ENCODE measurements around the gene TYR. TPM values are rescaled to one million over a fixed set of nuclear protein-coding genes. Genes with fewer than 3 reads are reported as not detected.

TYR gene
- not detected for total RNA-seq

DNA sequence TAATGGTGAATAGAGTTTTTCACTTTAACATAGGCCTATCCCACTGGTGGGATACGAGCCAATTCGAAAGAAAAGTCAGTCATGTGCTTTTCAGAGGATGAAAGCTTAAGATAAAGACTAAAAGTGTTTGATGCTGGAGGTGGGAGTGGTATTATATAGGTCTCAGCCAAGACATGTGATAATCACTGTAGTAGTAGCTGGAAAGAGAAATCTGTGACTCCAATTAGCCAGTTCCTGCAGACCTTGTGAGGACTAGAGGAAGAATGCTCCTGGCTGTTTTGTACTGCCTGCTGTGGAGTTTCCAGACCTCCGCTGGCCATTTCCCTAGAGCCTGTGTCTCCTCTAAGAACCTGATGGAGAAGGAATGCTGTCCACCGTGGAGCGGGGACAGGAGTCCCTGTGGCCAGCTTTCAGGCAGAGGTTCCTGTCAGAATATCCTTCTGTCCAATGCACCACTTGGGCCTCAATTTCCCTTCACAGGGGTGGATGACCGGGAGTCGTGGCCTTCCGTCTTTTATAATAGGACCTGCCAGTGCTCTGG is at the start of gene TYR:
TYR (plus strand) TSS at position 185 of the 541 bp plus-strand sequence; CDS start at position 264, 79 bp downstream.
- Histone ChIP-seq H3K4me1 (no peaks in the 10 kb centered on the region), H3K27ac (no peak within 1 kb of the TSS), H3K4me3 (no peak within 1 kb of the TSS), H3K9me3 (no peaks in the 10 kb centered on the region), H3K36me3 (no peaks in the 10 kb centered on the region), H3K27me3 (no peaks in the 10 kb centered on the region)
- 85 to 89% methylated on average over 8 of the region's 8 CpGs for WGBS, 2 donors
- no peak for ATAC-seq (ENCODE audit: low FRiP score in 2 of 2)
- no peak for TF ChIP-seq POLR2AphosphoS5 (IDR thresholded peaks at IDR 0.05)
- TF ChIP-seq, protein P1, sequence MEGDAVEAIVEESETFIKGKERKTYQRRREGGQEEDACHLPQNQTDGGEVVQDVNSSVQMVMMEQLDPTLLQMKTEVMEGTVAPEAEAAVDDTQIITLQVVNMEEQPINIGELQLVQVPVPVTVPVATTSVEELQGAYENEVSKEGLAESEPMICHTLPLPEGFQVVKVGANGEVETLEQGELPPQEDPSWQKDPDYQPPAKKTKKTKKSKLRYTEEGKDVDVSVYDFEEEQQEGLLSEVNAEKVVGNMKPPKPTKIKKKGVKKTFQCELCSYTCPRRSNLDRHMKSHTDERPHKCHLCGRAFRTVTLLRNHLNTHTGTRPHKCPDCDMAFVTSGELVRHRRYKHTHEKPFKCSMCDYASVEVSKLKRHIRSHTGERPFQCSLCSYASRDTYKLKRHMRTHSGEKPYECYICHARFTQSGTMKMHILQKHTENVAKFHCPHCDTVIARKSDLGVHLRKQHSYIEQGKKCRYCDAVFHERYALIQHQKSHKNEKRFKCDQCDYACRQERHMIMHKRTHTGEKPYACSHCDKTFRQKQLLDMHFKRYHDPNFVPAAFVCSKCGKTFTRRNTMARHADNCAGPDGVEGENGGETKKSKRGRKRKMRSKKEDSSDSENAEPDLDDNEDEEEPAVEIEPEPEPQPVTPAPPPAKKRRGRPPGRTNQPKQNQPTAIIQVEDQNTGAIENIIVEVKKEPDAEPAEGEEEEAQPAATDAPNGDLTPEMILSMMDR (IDR thresholded peaks at IDR 0.05): no peak
- no peak for TF ChIP-seq POLR2A (IDR thresholded peaks at IDR 0.05)
- TF ChIP-seq EP300 (IDR thresholded peaks at IDR 0.05): no peak
- DNase-seq: no peak

GRCh38 chr11:89136606-89137005 is 41.1 kb upstream of the TYR start:
- no peaks in the 10 kb centered on the region for H3K36me3 ChIP-seq
- no peak overlapping the region for H3K27ac ChIP-seq
- no peak for TF ChIP-seq POLR2AphosphoS5 (IDR thresholded peaks at IDR 0.05)
- TF ChIP-seq POLR2A (IDR thresholded peaks at IDR 0.05): no peak
- TF ChIP-seq EP300 (IDR thresholded peaks at IDR 0.05): no peak
- TF ChIP-seq, protein P1 (IDR thresholded peaks at IDR 0.05): no peak
- H3K4me1 ChIP-seq: no peaks in the 10 kb centered on the region
- DNase-seq: no peak
- H3K4me3 ChIP-seq: no peak overlapping the region
- no peaks in the 10 kb centered on the region for H3K9me3 ChIP-seq
- ATAC-seq (ENCODE audit: low FRiP score in 2 of 2): no peak
- no peaks in the 10 kb centered on the region for H3K27me3 ChIP-seq

DNA sequence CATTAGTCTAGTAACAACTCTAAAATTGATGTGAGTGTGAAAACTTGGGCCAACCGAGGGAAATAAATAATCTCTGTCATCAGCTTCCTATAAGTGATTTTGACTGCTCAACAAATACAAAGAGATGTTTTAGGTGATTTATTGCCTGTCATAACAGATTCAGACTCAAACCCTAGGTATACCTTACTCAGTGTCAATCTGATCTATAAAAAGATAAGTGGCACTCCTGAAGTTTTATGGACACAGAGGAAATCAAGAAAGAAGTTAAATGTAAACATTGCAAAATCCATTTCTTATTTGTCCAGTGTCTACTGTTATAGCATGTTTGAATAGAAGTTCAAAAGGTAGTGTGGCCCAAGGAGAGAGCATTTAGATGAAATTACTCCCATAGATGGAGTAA is 30.4 kb upstream of the TYR start:
- no peak for TF ChIP-seq POLR2AphosphoS5 (IDR thresholded peaks at IDR 0.05)
- TF ChIP-seq POLR2A (IDR thresholded peaks at IDR 0.05): no peak
- TF ChIP-seq, protein P1 (IDR thresholded peaks at IDR 0.05): no peak
- TF ChIP-seq EP300 (IDR thresholded peaks at IDR 0.05): no peak
- ATAC-seq (ENCODE audit: low FRiP score in 2 of 2) (no peak), DNase-seq (no peak)
- WGBS, 2 donors: 38 to 41% methylated on average over 1 of the region's 1 CpG
- H3K36me3 ChIP-seq: no peaks in the 10 kb centered on the region
- no peak overlapping the region for H3K4me3 ChIP-seq
- H3K27me3 ChIP-seq: no peaks in the 10 kb centered on the region
- H3K9me3 ChIP-seq: no peaks in the 10 kb centered on the region
- H3K4me1 ChIP-seq: no peaks in the 10 kb centered on the region
- H3K27ac ChIP-seq: no peak overlapping the region

- ATAC-seq (ENCODE audit: low FRiP score in 2 of 2) (no peak), DNase-seq (no peak)
- Histone ChIP-seq H3K4me1 (no peaks in the 10 kb centered on the region), H3K36me3 (no peaks in the 10 kb centered on the region), H3K9me3 (no peaks in the 10 kb centered on the region), H3K27me3 (no peaks in the 10 kb centered on the region), H3K27ac (no peak overlapping the region), H3K4me3 (no peak overlapping the region)
- TF ChIP-seq, protein P1 (IDR thresholded peaks at IDR 0.05): no peak
- TF ChIP-seq POLR2A (IDR thresholded peaks at IDR 0.05) (no peak), POLR2AphosphoS5 (IDR thresholded peaks at IDR 0.05) (no peak), EP300 (IDR thresholded peaks at IDR 0.05) (no peak)
- 92 to 93% methylated on average over 4 of the region's 4 CpGs for WGBS, 2 donors
These were observed 17.7 kb upstream of the TYR start for GRCh38 chr11:89159974-89160373.

GRCh38 chr11:89161949-89162348 is 15.7 kb upstream of the TYR start:
- H3K9me3 ChIP-seq: no peaks in the 10 kb centered on the region
- WGBS, 2 donors: 90% methylated on average over 3 of the region's 3 CpGs
- H3K36me3 ChIP-seq: no peaks in the 10 kb centered on the region
- H3K27ac ChIP-seq: no peak overlapping the region
- TF ChIP-seq POLR2AphosphoS5 (IDR thresholded peaks at IDR 0.05) (no peak), POLR2A (IDR thresholded peaks at IDR 0.05) (no peak), EP300 (IDR thresholded peaks at IDR 0.05) (no peak)
- TF ChIP-seq, protein P1 (IDR thresholded peaks at IDR 0.05): no peak
- no peak overlapping the region for H3K4me3 ChIP-seq
- ATAC-seq (ENCODE audit: low FRiP score in 2 of 2) (no peak), DNase-seq (no peak)
- no peaks in the 10 kb centered on the region for H3K27me3 ChIP-seq
- H3K4me1 ChIP-seq: no peaks in the 10 kb centered on the region
